Measurements from ENCODE around the gene AKAP13.

Gene AKAP13

GRCh38 chr15:85748176-85748575, 367.8 kb downstream of the AKAP13 start:
- DNase-seq, result no peak

DNA sequence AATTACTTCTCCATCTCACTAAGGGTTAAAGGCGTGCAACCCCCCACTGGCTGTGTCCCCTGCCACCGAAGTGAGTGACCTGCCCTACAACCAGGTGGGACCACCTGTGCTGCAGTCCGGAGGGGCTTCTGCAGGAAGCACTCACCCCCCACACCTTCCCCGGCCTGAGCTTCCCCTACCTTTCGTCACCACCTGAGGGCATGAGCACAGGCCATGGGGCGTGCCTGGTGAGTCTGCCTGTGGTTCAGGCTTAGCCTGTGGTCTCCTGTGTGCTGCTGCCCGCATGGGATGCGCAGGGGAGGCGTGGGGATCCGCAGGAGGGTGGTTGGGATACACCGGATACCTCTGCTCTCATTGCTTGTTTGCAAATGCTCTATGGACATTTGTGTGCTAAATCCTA, 368.3 kb downstream of the AKAP13 start:
- no peak for DNase-seq

- no peak for DNase-seq
Measured at GRCh38 chr15:85749261-85750151, 369.1 kb downstream of the AKAP13 start.

GRCh38 chr15:85750319-85751290, 370.2 kb downstream of the AKAP13 start:
- no peak for DNase-seq

DNA sequence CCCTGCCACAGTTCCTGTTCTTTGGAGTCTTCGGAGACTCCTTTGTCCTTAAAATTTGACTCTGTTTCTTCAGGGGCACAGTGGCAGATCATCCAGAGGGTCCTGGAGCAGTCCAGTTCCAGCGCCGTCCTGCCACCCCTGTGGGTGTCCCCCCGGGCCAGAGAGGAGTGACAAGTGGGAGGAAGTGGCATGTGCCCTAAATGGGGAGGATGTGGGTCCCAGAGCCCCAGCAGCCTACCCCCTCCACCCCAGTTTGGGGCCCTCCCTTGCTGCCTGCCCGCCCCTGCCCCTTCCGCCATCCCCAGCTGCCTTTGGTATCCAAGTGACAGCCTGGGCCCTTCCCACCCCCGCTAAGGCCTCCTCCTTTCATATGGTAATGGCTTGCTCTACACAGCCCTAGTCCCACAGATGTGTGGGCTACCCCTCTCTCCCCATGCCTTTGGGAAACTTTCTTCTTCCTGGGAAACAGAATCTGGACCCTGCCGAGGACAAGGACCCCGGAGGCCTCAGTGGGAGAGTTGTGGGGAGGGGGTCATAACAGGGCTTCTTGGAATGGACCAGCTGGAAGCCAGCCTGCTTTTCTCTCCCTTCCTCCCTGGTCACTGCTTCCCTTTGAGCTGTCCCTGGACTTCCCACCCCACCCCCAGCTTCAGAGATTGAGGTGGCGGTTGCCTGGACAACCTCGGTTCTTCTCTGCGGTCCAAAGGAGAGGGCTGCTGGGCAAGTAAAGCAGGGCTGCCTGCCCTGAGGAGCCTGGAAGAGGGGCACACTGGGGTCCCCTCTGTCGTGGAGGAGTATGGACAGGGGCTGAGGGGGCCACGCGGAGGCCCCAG, 371.1 kb downstream of the AKAP13 start:
- DNase-seq, result no peak

DNA sequence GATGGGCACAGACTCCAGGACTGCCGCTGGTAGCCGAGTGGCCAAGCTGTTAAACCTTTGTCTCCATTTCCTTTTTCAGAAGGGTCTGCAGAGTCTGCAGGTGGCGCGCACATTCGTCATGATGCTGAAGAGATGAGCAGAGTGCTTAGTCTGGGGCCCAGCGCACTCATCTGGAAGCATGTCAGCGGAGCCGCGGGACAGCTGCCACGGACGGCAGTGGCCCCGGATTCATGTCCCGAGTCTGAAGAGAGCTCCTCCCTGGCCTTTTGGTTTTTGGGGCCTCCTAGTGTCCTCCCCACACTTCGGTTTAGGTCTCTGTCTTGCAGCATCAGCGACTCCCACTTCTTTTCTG, 371.7 kb downstream of the AKAP13 start:
- no peak for DNase-seq

DNA sequence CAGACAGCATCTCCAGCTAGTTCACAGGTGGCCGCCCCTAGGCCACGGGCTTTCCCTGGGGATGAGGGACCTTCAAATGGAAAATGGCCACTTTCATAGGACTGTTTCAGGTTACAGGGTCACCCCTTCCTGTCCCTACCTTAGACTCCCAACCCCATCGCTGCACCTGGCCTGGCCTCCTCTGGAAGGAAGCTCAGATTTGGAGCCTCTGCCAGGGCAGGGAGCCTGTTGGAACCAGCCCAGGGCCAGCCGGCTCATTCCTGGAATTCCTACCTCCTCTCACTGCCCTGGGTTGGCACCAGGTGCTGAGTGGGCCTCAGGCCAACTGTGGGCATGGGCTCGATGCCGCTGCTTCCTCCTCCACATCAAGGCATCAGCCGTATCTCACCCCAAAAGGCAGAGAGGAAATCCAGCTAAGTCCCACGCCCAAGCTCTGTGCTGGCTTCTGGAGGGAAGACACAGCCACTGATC, 372.1 kb downstream of the AKAP13 start:
- DNase-seq, result no peak

GRCh38 chr15:85753261-85753660, 372.9 kb downstream of the AKAP13 start:
- no peak for DNase-seq

DNA sequence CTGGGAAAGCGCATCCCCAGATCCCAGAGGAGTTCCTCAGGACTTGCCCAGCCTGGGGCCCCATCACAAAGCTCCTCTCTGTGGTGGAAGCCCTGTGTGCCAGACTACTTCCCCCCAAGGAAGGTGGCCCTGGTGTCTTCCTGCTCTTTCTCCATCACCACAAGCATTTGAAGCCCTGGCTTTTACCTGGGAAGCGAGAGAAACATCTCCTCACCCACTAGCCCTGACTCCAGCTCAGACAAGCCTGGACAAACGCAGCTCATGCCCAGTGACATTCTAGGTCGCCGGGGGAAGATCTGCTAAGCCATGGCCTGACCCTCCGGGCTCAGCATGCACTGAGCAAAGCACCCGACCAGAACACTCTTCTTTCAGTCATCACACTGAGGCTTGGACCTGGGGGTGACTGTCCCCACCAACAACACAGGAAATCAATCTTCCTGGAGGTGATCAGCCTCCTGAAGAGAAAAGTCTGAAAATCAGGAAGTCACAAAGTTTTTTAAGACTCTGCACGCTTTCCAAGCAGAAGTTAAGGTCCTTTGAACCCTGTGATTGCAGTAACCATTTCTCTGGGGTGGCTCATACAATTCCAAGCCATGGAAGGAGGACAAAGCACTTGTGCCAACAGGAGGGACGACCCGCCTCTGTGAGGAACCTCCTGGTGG, 373.5 kb downstream of the AKAP13 start:
- no peak for DNase-seq

GRCh38 chr15:85754989-85755388, 374.6 kb downstream of the AKAP13 start:
- DNase-seq, result no peak

- no peak for DNase-seq
Measured at GRCh38 chr15:85755471-85755870, 375.1 kb downstream of the AKAP13 start.

- no peak for DNase-seq
Measured at GRCh38 chr15:85755942-85756341, 375.5 kb downstream of the AKAP13 start.

DNA sequence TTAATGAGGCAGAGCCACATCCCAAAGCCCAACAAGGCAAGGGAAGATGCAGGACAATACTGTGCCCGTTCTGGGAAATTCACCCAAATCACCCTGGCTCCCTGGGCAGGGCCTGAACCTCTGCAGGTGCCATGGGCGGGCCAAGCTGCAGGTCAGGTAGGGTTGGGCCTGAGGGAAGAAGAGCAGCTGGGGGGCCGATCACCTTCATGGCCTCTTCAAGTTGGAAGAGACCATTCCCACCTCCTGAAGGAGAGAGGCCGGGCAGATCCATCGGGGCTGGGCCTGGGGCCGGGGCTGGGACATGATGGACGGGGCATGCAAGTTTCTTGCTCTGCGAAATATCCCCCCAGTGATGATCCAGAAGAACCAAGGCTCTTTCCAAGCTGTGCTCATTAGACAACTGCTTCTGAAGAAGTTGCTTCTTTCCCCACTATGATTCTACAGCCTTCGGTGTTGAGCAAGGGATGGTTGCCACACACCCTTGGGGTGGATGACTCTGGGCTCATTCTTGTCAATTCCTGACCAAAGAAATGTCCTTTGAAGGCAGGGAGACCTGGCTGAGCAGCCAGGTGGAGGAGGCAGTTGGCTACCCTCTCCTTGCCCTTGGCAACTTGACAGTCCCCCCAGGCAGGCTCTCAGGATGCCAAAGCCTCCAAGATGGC, 376.1 kb downstream of the AKAP13 start:
- DNase-seq, result no peak

GRCh38 chr15:85757073-85757938, 376.9 kb downstream of the AKAP13 start:
- no peak for DNase-seq

DNA sequence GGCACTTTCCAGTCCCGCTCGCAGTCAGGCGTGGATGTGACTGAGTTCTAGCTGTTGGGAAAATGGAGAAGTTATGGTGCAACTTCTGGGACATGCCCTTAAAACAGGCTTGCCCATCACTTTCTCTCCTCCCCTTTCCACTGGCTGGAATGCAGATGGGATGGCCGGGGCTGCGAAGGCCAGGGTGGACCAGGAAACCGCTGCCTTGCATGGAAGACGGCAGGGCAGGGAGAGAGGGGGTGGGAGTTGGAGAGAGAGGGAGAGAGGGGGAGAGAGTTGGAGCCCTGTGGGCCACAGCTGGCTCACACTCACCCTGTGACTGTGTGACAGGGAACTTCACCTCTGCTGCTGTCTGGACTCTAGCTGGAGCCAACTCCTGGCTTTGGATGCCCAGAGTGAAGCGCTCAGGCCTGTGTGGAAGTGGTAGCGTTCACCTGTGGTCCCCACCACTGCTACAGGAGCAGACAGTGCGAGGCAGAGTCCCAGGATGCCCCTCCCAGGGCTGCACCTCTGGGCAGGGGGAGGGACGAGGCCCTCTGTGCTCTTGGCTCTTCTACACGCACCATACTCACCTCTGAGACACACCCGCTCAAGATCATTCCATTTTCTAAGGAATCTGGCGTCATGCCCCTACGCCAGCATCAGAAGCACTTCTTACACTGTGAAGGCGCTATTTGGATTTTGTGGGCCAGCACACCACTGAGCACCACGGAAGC, 377.7 kb downstream of the AKAP13 start:
- DNase-seq, result no peak

- DNase-seq, result no peak
Measured at GRCh38 chr15:85758655-85758978, 378.2 kb downstream of the AKAP13 start.

DNA sequence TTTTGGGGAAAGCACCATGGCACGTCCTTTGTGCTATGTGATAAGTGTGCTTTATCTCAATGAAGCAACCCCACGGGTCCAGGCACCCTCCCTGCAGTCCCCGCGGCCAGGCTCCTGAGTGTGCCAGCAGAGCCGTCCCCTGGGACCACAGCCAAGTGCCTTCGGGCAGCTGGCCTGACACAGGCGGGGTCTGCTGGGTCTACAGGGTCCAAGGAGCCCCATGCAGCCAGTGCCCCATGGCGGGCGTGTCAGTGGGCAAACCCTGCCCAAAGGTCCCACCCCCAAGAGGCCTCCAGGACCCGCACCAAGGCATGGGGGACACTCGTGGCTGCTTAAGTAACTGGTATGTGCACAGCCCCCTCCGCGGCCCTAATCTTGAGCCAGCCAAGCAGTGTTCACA, 379.0 kb downstream of the AKAP13 start:
- no peak for DNase-seq

DNA sequence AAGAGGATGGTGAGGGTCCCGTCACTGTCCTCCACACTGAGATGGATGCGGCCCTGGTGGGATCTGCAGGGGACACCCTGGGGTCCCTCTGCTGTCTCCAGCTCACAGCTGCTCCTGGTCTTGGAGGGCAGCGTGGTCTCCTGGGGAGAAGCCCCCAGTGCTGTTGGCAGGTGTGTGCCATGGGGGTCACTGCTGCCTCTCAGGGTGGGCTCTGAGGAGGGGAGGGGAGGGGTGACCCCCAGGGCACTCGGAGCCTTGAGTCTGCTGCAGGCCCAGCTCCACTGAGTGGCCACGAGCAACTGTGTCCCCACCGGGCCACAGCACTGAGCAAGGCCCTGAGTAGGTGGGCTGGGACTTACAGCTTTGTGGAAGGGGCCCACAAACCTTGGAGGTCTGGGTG, 379.6 kb downstream of the AKAP13 start:
- no peak for DNase-seq

GRCh38 chr15:85760531-85761371, 380.3 kb downstream of the AKAP13 start:
- DNase-seq, result no peak

Data from CD4-positive, alpha-beta T cell treated with Interleukin-17A for 1 hour (primary cell).